ENCODE data around the gene NR1I2. TPM values are rescaled to one million over a fixed set of nuclear protein-coding genes. Genes with fewer than 3 reads are reported as not detected.

NR1I2 gene
- total RNA-seq, 1 experiment from 2014 or later = 0.07 TPM

DNA sequence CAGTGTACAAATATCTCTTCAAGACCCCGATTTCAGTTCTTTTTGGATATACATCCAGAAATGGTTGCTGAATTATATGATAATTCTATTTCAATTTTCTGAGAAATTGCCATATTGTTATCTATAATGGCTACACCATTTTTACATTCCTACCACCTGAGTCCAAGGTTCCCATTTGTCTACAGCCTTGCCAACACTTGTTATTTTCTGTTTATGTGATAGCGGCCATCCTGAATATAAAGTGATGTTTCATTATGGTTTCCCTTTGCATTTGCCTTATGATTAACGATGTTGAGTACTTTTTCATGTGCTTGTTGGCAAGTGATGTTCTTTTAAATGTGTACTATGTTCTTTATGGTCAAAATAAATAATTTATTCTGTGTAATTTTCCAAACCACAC lies 8.5 kb downstream of the NR1I2 start:
- Histone ChIP-seq H3K36me3 (ENCODE audit: control insufficient read depth in 1 of 2, insufficient read depth in 2 of 2, low read length in 2 of 2) (no peaks in the 10 kb centered on the region), H3K9me2 (ENCODE audit: insufficient read depth) (no peaks in the 10 kb centered on the region), H3K9me3 (ENCODE audit: control insufficient read depth in 1 of 2, insufficient read depth in 1 of 2, low read depth in 1 of 2, low read length in 2 of 2) (no peaks in the 10 kb centered on the region), H2AFZ (ENCODE audit: low read depth, low read length, poor library complexity, severe bottlenecking) (no peak overlapping the region), H3K27ac (ENCODE audit: low read depth, low read length) (no peak overlapping the region), H3K79me2 (ENCODE audit: insufficient read depth, low read length) (no peaks in the 10 kb centered on the region), H3K4me3 (replicated peaks in 1 of 2; ENCODE audit: low read depth in 1 of 2, low read length in 2 of 2) (no peak overlapping the region), H3K4me1 (ENCODE audit: control insufficient read depth in 1 of 2, insufficient read depth in 2 of 2, low read length in 2 of 2) (peaks cover 9 to 10% of the 10 kb centered on the region in 2 experiments; a peak in 3 of 4 replicates), H3K27me3 (ENCODE audit: insufficient read depth, low read length) (no peaks in the 10 kb centered on the region), H3K9ac (ENCODE audit: low read length) (no peak overlapping the region), H3K4me2 (ENCODE audit: low read length) (no peak overlapping the region), H4K20me1 (ENCODE audit: insufficient read depth) (no peaks in the 10 kb centered on the region)
- DNase-seq (ENCODE audit: low read depth, low spot score) (no peak), ATAC-seq (no peak)
- ChIA-PET POLR2A (no interaction called here), CTCF (no interaction called here), RAD21 (ENCODE audit: low non-redundant PET in 1 of 2, low total read pairs in 2 of 2, uncharacterized antibody in 2 of 2, unreplicated experiment in 2 of 2) (no interaction called here)
- intact Hi-C loops (cut with micrococcal nuclease) = no loop called here
- no peak for TF ChIP-seq POLR2A (IDR thresholded peaks at IDR 0.05; ENCODE audit: borderline replicate concordance, extremely low read depth, insufficient read depth, insufficient read length)
- TF ChIP-seq SIN3A (IDR thresholded peaks at IDR 0.05; ENCODE audit: low read depth) = no peak
- no peak for TF ChIP-seq CBX3 (IDR thresholded peaks at IDR 0.05; ENCODE audit: low read depth)
- no peak for TF ChIP-seq ZFX (IDR thresholded peaks at IDR 0.05)
- no peak for TF ChIP-seq MAX (IDR thresholded peaks at IDR 0.05)
- TF ChIP-seq, protein P1, sequence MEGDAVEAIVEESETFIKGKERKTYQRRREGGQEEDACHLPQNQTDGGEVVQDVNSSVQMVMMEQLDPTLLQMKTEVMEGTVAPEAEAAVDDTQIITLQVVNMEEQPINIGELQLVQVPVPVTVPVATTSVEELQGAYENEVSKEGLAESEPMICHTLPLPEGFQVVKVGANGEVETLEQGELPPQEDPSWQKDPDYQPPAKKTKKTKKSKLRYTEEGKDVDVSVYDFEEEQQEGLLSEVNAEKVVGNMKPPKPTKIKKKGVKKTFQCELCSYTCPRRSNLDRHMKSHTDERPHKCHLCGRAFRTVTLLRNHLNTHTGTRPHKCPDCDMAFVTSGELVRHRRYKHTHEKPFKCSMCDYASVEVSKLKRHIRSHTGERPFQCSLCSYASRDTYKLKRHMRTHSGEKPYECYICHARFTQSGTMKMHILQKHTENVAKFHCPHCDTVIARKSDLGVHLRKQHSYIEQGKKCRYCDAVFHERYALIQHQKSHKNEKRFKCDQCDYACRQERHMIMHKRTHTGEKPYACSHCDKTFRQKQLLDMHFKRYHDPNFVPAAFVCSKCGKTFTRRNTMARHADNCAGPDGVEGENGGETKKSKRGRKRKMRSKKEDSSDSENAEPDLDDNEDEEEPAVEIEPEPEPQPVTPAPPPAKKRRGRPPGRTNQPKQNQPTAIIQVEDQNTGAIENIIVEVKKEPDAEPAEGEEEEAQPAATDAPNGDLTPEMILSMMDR (IDR thresholded peaks at IDR 0.05 in 2 of 3, conservative IDR thresholded peaks at IDR 0.05 in 1 of 3; ENCODE audit: borderline replicate concordance in 1 of 3, insufficient read depth in 1 of 3, low read depth in 2 of 3, low read length in 2 of 3) = no peak
- no peak for TF ChIP-seq ZNF274 (IDR thresholded peaks at IDR 0.05; ENCODE audit: low read depth, low read length)
- no peak for TF ChIP-seq CEBPB (IDR thresholded peaks at IDR 0.05; ENCODE audit: low read depth)
- no peak for TF ChIP-seq POLR2AphosphoS5 (IDR thresholded peaks at IDR 0.05; ENCODE audit: low read depth, low read length)
- TF ChIP-seq, protein P2, sequence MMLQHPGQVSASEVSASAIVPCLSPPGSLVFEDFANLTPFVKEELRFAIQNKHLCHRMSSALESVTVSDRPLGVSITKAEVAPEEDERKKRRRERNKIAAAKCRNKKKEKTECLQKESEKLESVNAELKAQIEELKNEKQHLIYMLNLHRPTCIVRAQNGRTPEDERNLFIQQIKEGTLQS (IDR thresholded peaks at IDR 0.05) = no peak
- TF ChIP-seq ZBTB33 (IDR thresholded peaks at IDR 0.05; ENCODE audit: extremely low read depth, insufficient replicate concordance, low read length) = no peak
- TF ChIP-seq ELF1 (IDR thresholded peaks at IDR 0.05; ENCODE audit: borderline replicate concordance, low read depth) = no peak
- TF ChIP-seq JUND (IDR thresholded peaks at IDR 0.05) = no peak
- TF ChIP-seq TCF7L2 (IDR thresholded peaks at IDR 0.05; ENCODE audit: borderline replicate concordance, extremely low read depth, insufficient read depth, insufficient read length) = no peak
- TF ChIP-seq REST (IDR thresholded peaks at IDR 0.05; ENCODE audit: low read depth) = no peak
- no peak for TF ChIP-seq RAD21 (IDR thresholded peaks at IDR 0.05; ENCODE audit: low read depth)
- no peak for TF ChIP-seq FOSL1 (IDR thresholded peaks at IDR 0.05; ENCODE audit: low read depth)
- TF ChIP-seq EZH2phosphoT487 (IDR thresholded peaks at IDR 0.05; ENCODE audit: borderline replicate concordance) = no peak
- no peak for TF ChIP-seq SRF (IDR thresholded peaks at IDR 0.05; ENCODE audit: low read depth)
- TF ChIP-seq YY1 (IDR thresholded peaks at IDR 0.05; ENCODE audit: extremely low read depth, insufficient replicate concordance, low read depth, low read length) = no peak
- BruUV-seq (replicated peaks) = no TSS peak

Data from HCT116 (cell line).